Activated CD4-positive, CD25-positive, alpha-beta regulatory T cell (primary cell): ENCODE measurements around the gene ST7.

ENCODE experiments used
- DNase-seq, 4 experiments: peaks; one replicate each; lab custom pipeline; 2025; lab: John Stamatoyannopoulos, UW

Gene ST7

GRCh38 chr7:117127585-117128168, 174.4 kb downstream of the ST7 start:
- DNase-seq = peak; percentile 8 to 14 (median 9)

GRCh38 chr7:117129521-117129955, 176.2 kb downstream of the ST7 start:
- DNase-seq = no peak

GRCh38 chr7:117130262-117130661, 177.0 kb downstream of the ST7 start:
- no peak for DNase-seq

- no peak for DNase-seq
These were observed 179.2 kb downstream of the ST7 start for GRCh38 chr7:117132321-117133120.

GRCh38 chr7:117133125-117133524, 179.8 kb downstream of the ST7 start:
- DNase-seq = no peak

GRCh38 chr7:117134411-117134810, 181.1 kb downstream of the ST7 start:
- DNase-seq = no peak

GRCh38 chr7:117134889-117135552, 181.7 kb downstream of the ST7 start:
- no peak for DNase-seq

GRCh38 chr7:117135553-117135891, 182.2 kb downstream of the ST7 start:
- no peak for DNase-seq

GRCh38 chr7:117137868-117138267, 184.6 kb downstream of the ST7 start:
- DNase-seq = no peak

- DNase-seq = no peak
These were observed 185.2 kb downstream of the ST7 start for GRCh38 chr7:117138495-117138894.

GRCh38 chr7:117138981-117139380, 185.7 kb downstream of the ST7 start:
- DNase-seq = no peak

- no peak for DNase-seq
These were observed 186.2 kb downstream of the ST7 start for GRCh38 chr7:117139397-117139984.

GRCh38 chr7:117140921-117141320, 187.6 kb downstream of the ST7 start:
- no peak for DNase-seq

- no peak for DNase-seq
These were observed 189.8 kb downstream of the ST7 start for GRCh38 chr7:117143066-117143465.

- no peak for DNase-seq
These were observed 190.3 kb downstream of the ST7 start for GRCh38 chr7:117143580-117143979.

- no peak for DNase-seq
These were observed 192.0 kb downstream of the ST7 start for GRCh38 chr7:117145333-117145732.

GRCh38 chr7:117146059-117146458, 192.8 kb downstream of the ST7 start:
- DNase-seq = no peak

GRCh38 chr7:117146511-117146910, 193.2 kb downstream of the ST7 start:
- no peak for DNase-seq

- DNase-seq = no peak
These were observed 195.7 kb downstream of the ST7 start for GRCh38 chr7:117148971-117149370.

GRCh38 chr7:117149692-117150091, 196.4 kb downstream of the ST7 start:
- DNase-seq = no peak

GRCh38 chr7:117152213-117153007, 199.1 kb downstream of the ST7 start:
- no peak for DNase-seq

GRCh38 chr7:117153016-117153545, 199.8 kb downstream of the ST7 start:
- no peak for DNase-seq
